Suprapubic skin (tissue), 4 donors: ENCODE results near the gene PLA2G3. TPM values are rescaled to one million over a fixed set of nuclear protein-coding genes. Genes with fewer than 3 reads are reported as not detected.

ENCODE experiments used
- DNase-seq, 2 donors: peaks; one replicate each; pipeline ENCODE4 v3.0.0-alpha.2; 2019; ENCODE audit warnings: low spot score in 2 of 2
- H3K27ac ChIP-seq: fragments of 200-600 bp; sonication (generic); one replicate; pipeline ENCODE4 v1.5.1; 2019
- H3K27me3 ChIP-seq: fragments of 200-600 bp; sonication (generic); one replicate; pipeline ENCODE4 v1.5.1; 2019
- H3K36me3 ChIP-seq: fragments of 200-600 bp; sonication (generic); one replicate; pipeline ENCODE4 v1.5.1; 2019
- H3K4me1 ChIP-seq: fragments of 200-600 bp; sonication (generic); one replicate; pipeline ENCODE4 v1.5.1; 2019
- H3K4me3 ChIP-seq: fragments of 200-600 bp; sonication (generic); one replicate; pipeline ENCODE4 v1.5.1; 2019; ENCODE audit warnings: mild to moderate bottlenecking
- H3K9me3 ChIP-seq: fragments of 200-600 bp; sonication (generic); one replicate; pipeline ENCODE4 v1.5.1; 2019
- EP300 ChIP-seq: sonication (generic); formaldehyde crosslinking; IDR thresholded peaks from one replicate; pipeline ENCODE4 v1.6.1; 2017; ENCODE audit warnings: antibody characterized with exemption
- POLR2A ChIP-seq, 2 donors: fragments of 450-650 bp; IDR thresholded peaks; one replicate each; pipeline ENCODE4 v1.6.1; 2017; ENCODE audit warnings: antibody characterized with exemption in 2 of 2, mild to moderate bottlenecking in 2 of 2, moderate library complexity in 2 of 2
- POLR2AphosphoS5 ChIP-seq, 3 donors: sonication (generic); formaldehyde crosslinking; IDR thresholded peaks; one replicate each; pipeline ENCODE4 v1.6.1; 2017; ENCODE audit warnings: antibody characterized with exemption in 3 of 3
- WGBS: methylation state at CpG from one replicate; pipeline ENCODE4 v1.1.5; 2018; 5-methylcytosine and 5-hydroxymethylcytosine counted together
- total RNA-seq, 4 donors: library from RNA; depleted of rRNA; stranded (reverse); fragments of >200 nt; gene quantifications; one replicate each; pipeline ENCODE4 v1.1.0, GENCODE V29; 2016
- TF ChIP-seq, protein P1 (sequence below), 2 donors: fragments of 200-600 bp in 1 of 2; fragments of 450-650 bp in 1 of 2; sonication (generic) in 1 of 2; IDR thresholded peaks; one replicate each; pipeline ENCODE4 v1.5.1; 2016 to 2019; ENCODE audit warnings: antibody characterized with exemption in 2 of 2, mild to moderate bottlenecking in 1 of 2, moderate library complexity in 1 of 2

PLA2G3 gene
- total RNA-seq, 4 donors from 2014 or later, result 3.1 to 9.5 (median 7.6) TPM

DNA sequence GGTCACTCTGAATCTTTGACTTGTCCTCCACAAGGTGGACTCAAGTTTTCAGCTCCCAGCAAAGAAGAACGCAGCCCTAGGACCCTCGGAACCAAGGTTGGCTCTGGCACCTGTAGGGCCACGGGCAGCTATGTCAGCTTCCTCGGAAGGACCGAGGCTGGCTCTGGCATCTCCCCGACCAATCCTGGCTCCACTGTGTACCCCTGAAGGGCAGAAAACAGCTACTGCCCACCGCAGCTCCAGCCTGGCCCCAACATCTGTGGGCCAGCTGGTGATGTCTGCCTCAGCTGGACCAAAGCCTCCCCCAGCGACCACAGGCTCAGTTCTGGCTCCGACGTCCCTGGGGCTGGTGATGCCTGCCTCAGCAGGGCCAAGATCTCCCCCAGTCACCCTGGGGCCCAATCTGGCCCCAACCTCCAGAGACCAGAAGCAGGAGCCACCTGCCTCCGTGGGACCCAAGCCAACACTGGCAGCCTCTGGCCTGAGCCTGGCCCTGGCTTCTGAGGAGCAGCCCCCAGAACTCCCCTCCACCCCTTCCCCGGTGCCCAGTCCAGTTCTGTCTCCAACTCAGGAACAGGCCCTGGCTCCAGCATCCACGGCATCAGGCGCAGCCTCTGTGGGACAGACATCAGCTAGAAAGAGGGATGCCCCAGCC lies 15.4 kb downstream of the PLA2G3 start:
- H3K9me3 ChIP-seq, result no peaks in the 10 kb centered on the region
- H3K4me1 ChIP-seq, result peaks cover 20% of the 10 kb centered on the region
- DNase-seq, result no peak
- H3K36me3 ChIP-seq, result no peaks in the 10 kb centered on the region
- H3K27ac ChIP-seq, result no peak overlapping the region
- TF ChIP-seq, protein P1, sequence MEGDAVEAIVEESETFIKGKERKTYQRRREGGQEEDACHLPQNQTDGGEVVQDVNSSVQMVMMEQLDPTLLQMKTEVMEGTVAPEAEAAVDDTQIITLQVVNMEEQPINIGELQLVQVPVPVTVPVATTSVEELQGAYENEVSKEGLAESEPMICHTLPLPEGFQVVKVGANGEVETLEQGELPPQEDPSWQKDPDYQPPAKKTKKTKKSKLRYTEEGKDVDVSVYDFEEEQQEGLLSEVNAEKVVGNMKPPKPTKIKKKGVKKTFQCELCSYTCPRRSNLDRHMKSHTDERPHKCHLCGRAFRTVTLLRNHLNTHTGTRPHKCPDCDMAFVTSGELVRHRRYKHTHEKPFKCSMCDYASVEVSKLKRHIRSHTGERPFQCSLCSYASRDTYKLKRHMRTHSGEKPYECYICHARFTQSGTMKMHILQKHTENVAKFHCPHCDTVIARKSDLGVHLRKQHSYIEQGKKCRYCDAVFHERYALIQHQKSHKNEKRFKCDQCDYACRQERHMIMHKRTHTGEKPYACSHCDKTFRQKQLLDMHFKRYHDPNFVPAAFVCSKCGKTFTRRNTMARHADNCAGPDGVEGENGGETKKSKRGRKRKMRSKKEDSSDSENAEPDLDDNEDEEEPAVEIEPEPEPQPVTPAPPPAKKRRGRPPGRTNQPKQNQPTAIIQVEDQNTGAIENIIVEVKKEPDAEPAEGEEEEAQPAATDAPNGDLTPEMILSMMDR (IDR thresholded peaks at IDR 0.05), result no peak
- TF ChIP-seq POLR2AphosphoS5 (IDR thresholded peaks at IDR 0.05) (no peak), POLR2A (IDR thresholded peaks at IDR 0.05) (no peak), EP300 (no peak)
- H3K4me3 ChIP-seq, result no peak overlapping the region
- WGBS, result 72% methylated on average over 9 of the region's 14 CpGs
- no peaks in the 10 kb centered on the region for H3K27me3 ChIP-seq

DNA sequence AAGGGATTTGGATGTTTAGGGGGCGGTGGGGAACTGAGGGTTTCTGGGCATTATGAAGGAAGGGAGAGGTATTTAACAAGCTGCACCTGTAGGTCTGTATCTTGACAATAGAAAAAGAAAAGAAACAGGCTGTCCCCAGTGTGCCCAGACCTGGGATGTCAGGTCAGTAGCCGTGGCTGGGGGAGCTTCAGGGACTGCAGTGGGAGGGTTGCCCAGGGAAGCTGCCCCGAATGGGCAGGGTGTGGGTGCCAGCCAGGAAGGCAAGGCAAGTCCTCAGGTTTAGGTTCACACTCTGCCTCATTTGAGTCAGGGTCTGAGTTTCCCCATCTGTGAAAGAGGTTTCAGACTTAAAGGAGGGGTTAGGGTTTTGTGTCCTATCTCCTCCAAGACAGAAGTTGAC lies 16.0 kb downstream of the PLA2G3 start:
- H3K27me3 ChIP-seq, result no peaks in the 10 kb centered on the region
- no peaks in the 10 kb centered on the region for H3K36me3 ChIP-seq
- WGBS, result 65% methylated on average over 3 of the region's 3 CpGs
- no peak overlapping the region for H3K27ac ChIP-seq
- H3K9me3 ChIP-seq, result no peaks in the 10 kb centered on the region
- TF ChIP-seq EP300 (no peak), POLR2AphosphoS5 (IDR thresholded peaks at IDR 0.05) (no peak), POLR2A (IDR thresholded peaks at IDR 0.05) (no peak)
- TF ChIP-seq, protein P1 (IDR thresholded peaks at IDR 0.05), result no peak
- no peak for DNase-seq
- peaks cover 20% of the 10 kb centered on the region for H3K4me1 ChIP-seq
- no peak overlapping the region for H3K4me3 ChIP-seq

DNA sequence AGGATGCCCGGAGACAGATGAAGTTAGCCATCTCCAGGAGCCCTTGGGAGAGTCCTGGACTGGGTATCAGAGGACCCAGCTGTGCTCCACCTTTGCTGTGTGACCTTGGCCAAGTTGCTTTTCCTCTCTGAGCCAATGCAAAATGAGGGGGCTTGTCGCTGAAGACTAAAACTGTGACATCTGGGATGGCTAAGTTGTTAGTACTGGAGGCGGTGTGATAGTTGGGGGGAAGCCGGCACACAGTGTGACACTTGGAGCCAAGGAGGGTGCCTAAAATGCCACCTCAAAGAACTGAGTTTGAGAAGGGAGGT lies 17.1 kb downstream of the PLA2G3 start:
- DNase-seq, result no peak
- H3K4me3 ChIP-seq, result peak overlapping the region; percentile 31
- H3K36me3 ChIP-seq, result no peaks in the 10 kb centered on the region
- H3K27me3 ChIP-seq, result no peaks in the 10 kb centered on the region
- no peaks in the 10 kb centered on the region for H3K9me3 ChIP-seq
- no peak for TF ChIP-seq POLR2AphosphoS5 (IDR thresholded peaks at IDR 0.05)
- TF ChIP-seq, protein P1 (IDR thresholded peaks at IDR 0.05), result no peak
- no peak for TF ChIP-seq POLR2A (IDR thresholded peaks at IDR 0.05)
- no peak for TF ChIP-seq EP300
- peaks cover 20% of the 10 kb centered on the region for H3K4me1 ChIP-seq
- H3K27ac ChIP-seq, result no peak overlapping the region
- WGBS, result 82% methylated on average over 4 of the region's 4 CpGs

DNA sequence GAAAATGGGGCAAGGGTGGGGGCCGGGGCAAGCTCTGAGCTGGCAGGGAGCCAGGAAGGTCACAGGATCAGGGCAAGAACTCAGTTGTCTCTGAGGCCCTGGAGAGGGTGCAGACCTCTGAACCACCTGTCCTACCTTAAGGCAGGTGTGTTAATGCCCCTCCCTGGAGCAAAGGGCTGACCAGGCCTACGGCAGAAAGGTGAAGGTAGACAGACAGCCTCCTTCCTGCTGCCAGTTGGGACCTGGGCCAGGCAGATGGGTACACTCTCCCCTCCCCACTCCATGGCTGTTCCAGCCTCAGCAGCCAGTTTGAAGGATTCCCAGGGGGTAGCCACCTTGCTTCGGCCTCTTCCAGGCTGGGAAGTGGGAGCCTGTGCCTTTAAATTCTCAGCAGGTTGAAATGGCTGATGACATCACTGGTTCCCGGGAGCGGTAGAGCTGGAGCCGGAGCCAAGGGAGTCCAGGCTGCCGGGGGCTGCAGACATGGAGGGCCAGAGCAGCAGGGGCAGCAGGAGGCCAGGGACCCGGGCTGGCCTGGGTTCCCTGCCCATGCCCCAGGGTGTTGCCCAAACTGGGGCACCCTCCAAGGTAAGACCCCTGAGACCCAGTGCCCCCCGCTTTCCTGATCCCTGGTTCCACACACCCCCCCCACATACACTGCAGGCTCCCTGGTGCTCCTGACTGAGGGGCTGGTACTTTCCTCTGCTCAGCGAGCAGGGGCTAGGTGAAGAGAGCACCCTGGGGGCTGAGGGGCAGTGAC lies 17.6 kb downstream of the PLA2G3 start, which contains the start of gene INPP5J:
TSS of gene INPP5J (plus strand) at position 435 of the 760 bp plus-strand sequence. CDS start at position 484, 49 bp downstream.
- H3K4me1 ChIP-seq, result peaks cover 20% of the 10 kb centered on the region
- no peaks in the 10 kb centered on the region for H3K9me3 ChIP-seq
- 42% methylated on average over 4 of the region's 10 CpGs for WGBS
- no peak within 1 kb of the TSS for H3K27ac ChIP-seq
- TF ChIP-seq EP300 (no peak), POLR2A (IDR thresholded peaks at IDR 0.05) (no peak), POLR2AphosphoS5 (IDR thresholded peaks at IDR 0.05) (no peak)
- TF ChIP-seq, protein P1 (IDR thresholded peaks at IDR 0.05), result no peak
- DNase-seq, result no peak
- H3K27me3 ChIP-seq, result no peaks in the 10 kb centered on the region
- peak within 1 kb of the TSS; percentile 31 for H3K4me3 ChIP-seq
- H3K36me3 ChIP-seq, result no peaks in the 10 kb centered on the region

DNA sequence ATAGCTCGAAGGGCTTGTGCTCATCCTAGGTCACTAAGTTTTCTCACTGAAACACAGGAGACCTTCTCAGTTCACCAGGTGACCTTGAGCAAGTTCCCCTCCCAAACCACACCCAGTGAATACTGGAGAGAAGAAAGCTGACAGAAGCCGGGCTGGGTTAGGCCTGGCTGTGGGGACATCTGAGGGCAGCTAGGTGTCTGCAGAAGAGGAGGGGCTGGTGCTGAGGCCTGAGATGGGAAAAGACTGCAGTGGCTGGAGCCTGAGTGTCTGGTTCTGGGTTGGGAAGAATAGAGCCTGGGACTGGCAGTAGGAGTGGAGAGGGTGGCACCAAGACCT lies 18.1 kb downstream of the PLA2G3 start:
- WGBS, result 62% methylated on average over 2 of the region's 2 CpGs
- no peaks in the 10 kb centered on the region for H3K36me3 ChIP-seq
- H3K4me1 ChIP-seq, result peaks cover 18% of the 10 kb centered on the region
- no peak overlapping the region for H3K27ac ChIP-seq
- no peaks in the 10 kb centered on the region for H3K27me3 ChIP-seq
- TF ChIP-seq EP300, result no peak
- no peak overlapping the region for H3K4me3 ChIP-seq
- no peak for DNase-seq
- H3K9me3 ChIP-seq, result no peaks in the 10 kb centered on the region
